Peyer's patch (tissue), 4 donors: ENCODE measurements around the gene GRID2IP. TPM values are rescaled to one million over a fixed set of nuclear protein-coding genes. Genes with fewer than 3 reads are reported as not detected.

ENCODE experiments used
- DNase-seq, 3 donors: peaks; one replicate each; pipeline ENCODE4 v3.0.0-alpha.2; 2017 to 2019
- H3K27ac ChIP-seq, 4 donors: fragments of 200-600 bp; sonication (generic); one replicate each; pipeline ENCODE4 v1.5.1; 2016 to 2019
- H3K27me3 ChIP-seq, 2 donors: fragments of 200-600 bp; sonication (generic); one replicate each; pipeline ENCODE4 v1.5.1; 2019
- H3K36me3 ChIP-seq, 3 donors: fragments of 200-600 bp; sonication (generic); one replicate each; pipeline ENCODE4 v1.5.1; 2016 to 2019
- H3K4me1 ChIP-seq, 4 donors: fragments of 200-600 bp; sonication (generic); one replicate each; pipeline ENCODE4 v1.5.1; 2016 to 2019
- H3K4me3 ChIP-seq, 4 donors: fragments of 200-600 bp; sonication (generic); 1 replicate in 3 of 4; 2 replicates in 1 of 4; pipeline ENCODE4 v1.5.1; 2016 to 2019; ENCODE audit warnings: mild to moderate bottlenecking in 1 of 4
- H3K9me3 ChIP-seq, 4 donors: fragments of 200-600 bp; sonication (generic); one replicate each; pipeline ENCODE4 v1.5.1; 2016 to 2019; ENCODE audit warnings: mild to moderate bottlenecking in 1 of 4
- CTCF ChIP-seq, 6 experiments: fragments of 450-650 bp in 4 of 6; fragments of 200-600 bp in 2 of 6; sonication (generic) in 1 of 6; IDR thresholded peaks; one replicate each; pipeline ENCODE4 v1.5.1; 2017 to 2019; ENCODE audit warnings: antibody characterized with exemption in 6 of 6, mild to moderate bottlenecking in 3 of 6, moderate library complexity in 1 of 6
- POLR2A ChIP-seq, 2 donors: fragments of 450-650 bp; IDR thresholded peaks; one replicate each; pipeline ENCODE4 v1.5.1; 2017; ENCODE audit warnings: antibody characterized with exemption in 2 of 2, mild to moderate bottlenecking in 2 of 2, moderate library complexity in 2 of 2
- total RNA-seq, 4 donors: library from RNA; depleted of rRNA; stranded (reverse); fragments of >200 nt; gene quantifications; one replicate each; pipeline ENCODE4 v1.1.0, GENCODE V29; 2016

Gene GRID2IP
- total RNA-seq, 4 donors from 2014 or later: 0.40 to 0.95 (median 0.88) TPM; not detected in 1

- H3K4me1 ChIP-seq: no peaks in the 10 kb centered on the region
- TF ChIP-seq CTCF (IDR thresholded peaks at IDR 0.05) (no peak), POLR2A (IDR thresholded peaks at IDR 0.05) (no peak)
Measured at GRCh38 chr7:6554848-6555247, 3.6 kb upstream of the GRID2IP start.

GRCh38 chr7:6553448-6554044 lies 2.3 kb upstream of the GRID2IP start:
- H3K4me1 ChIP-seq: no peaks in the 10 kb centered on the region
- no peaks in the 10 kb centered on the region for H3K9me3 ChIP-seq
- H3K4me3 ChIP-seq: no peak overlapping the region
- no peak for TF ChIP-seq CTCF (IDR thresholded peaks at IDR 0.05)
- TF ChIP-seq POLR2A (IDR thresholded peaks at IDR 0.05): no peak
- no peak for DNase-seq
- H3K36me3 ChIP-seq: no peaks in the 10 kb centered on the region
- no peaks in the 10 kb centered on the region for H3K27me3 ChIP-seq
- H3K27ac ChIP-seq: no peak overlapping the region

More at GRCh38 chr7:6554848-6555247, 3.6 kb upstream of the GRID2IP start:
- no peak for DNase-seq
- Histone ChIP-seq H3K27ac (no peak overlapping the region), H3K9me3 (no peaks in the 10 kb centered on the region), H3K36me3 (no peaks in the 10 kb centered on the region), H3K4me3 (no peak overlapping the region), H3K27me3 (no peaks in the 10 kb centered on the region)

- Histone ChIP-seq H3K4me1 (no peaks in the 10 kb centered on the region), H3K27ac (no peak overlapping the region), H3K4me3 (no peak overlapping the region), H3K27me3 (no peaks in the 10 kb centered on the region), H3K36me3 (no peaks in the 10 kb centered on the region), H3K9me3 (no peaks in the 10 kb centered on the region)
- no peak for DNase-seq
- TF ChIP-seq POLR2A (IDR thresholded peaks at IDR 0.05) (no peak), CTCF (IDR thresholded peaks at IDR 0.05) (no peak)
Measured at GRCh38 chr7:6547400-6547799, 3.9 kb downstream of the GRID2IP start.

DNA sequence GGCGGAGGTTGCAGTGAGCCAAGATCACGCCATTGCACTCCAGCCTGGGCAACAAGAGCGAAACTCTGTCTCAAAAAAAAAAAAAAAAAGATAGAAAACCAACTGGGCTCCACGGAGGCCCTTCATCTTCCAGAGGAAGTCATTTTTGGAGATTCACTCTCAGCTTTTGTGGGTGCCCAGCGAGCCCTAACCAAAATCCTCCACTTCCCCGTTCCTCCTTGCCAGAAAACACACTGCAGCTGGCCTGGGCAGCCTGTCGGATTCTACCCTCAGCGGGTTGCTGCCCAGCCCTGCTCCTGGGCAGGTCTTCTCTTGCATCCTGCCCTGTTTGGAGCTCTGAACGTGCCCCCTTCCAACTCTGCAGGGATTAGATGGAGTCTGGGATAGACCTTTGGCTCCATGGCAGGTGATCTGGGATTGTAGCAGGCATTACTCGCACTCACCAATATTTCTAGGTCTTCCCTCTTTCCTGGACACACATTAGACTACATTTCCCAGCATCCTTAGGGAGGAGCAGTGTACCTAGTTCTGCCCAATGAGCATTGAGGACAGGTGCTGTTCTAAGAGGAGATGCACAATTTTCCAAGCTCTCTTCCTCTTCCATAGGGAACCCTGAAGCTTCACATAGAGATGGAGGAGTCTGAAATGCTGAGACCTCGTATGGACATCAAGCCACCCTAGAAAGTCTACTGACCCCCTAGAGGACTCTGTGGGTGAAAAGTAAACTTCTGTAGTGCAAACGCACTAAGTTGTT lies 4.6 kb downstream of the GRID2IP start:
- H3K4me3 ChIP-seq: no peak overlapping the region
- no peak for DNase-seq

DNA sequence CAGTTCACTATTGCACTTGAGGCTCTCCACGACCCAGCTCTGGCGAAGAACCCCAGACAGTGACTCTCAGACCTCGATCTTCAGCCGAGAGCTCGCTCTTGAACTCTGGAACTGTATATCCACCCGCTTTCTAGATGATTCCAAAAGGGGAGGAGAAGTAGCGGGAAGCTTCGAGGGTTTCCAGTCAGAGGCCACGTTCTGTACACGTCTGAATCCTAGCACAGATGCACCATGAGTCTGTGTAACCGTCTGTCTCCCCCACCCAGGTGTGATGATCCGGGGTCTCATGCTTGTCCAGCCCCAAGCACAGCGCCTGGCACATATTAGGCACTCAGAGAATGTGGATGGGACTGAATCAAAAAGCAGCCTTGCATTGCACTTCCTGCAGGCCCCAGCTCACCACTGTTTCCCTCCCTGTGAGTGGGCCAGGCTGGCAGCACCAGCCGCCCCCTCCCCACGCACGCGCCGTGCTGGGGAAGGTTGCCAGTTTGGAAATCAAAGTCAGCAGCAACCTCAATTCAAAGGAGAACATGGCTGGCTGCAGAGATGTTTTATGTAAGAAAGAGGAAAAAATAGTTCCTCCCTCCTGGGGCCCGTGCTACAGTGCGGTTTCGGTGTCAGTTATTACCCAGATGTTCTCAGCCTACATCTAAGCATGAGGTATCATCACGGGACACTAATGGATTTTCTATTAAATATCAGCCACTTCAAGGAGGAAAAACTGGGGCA lies 5.7 kb downstream of the GRID2IP start:
- Histone ChIP-seq H3K4me1 (no peaks in the 10 kb centered on the region), H3K4me3 (no peak overlapping the region), H3K36me3 (no peaks in the 10 kb centered on the region), H3K27ac (no peak overlapping the region), H3K27me3 (no peaks in the 10 kb centered on the region), H3K9me3 (no peaks in the 10 kb centered on the region)
- TF ChIP-seq POLR2A (IDR thresholded peaks at IDR 0.05) (no peak), CTCF (IDR thresholded peaks at IDR 0.05) (no peak)
- no peak for DNase-seq

More for the DNA sequence above, 4.6 kb downstream of the GRID2IP start:
- H3K27me3 ChIP-seq: no peaks in the 10 kb centered on the region
- H3K4me1 ChIP-seq: no peaks in the 10 kb centered on the region
- no peak for TF ChIP-seq CTCF (IDR thresholded peaks at IDR 0.05)
- H3K27ac ChIP-seq: no peak overlapping the region
- H3K36me3 ChIP-seq: no peaks in the 10 kb centered on the region
- H3K9me3 ChIP-seq: no peaks in the 10 kb centered on the region
